ENCODE results near the gene CXXC1.
"Not testable (repeated sequence)": the region's sequence is repeated elsewhere in the genome, so short reads cannot be mapped to it uniquely, and the experiment has no call there.

Gene CXXC1

DNA sequence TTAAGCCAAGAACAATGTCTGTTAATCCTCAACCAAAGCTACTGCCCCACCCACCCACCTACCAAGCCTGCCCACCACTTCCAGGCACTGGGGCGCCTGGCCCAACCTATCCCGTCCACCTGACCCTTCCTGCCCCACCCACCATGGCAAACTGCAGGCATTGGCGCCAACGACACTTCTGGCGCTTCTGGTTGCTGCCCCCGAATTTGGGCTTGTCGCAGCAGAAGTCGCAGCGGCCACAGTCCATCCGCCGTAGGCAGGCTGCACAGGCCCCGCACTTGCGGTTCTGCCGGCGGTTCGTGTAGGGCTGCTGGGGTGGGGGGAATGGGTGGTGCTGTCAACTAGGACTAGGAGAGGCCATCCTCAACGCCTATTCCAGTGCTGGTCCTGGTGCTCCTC, 13.4 kb downstream of the CXXC1 start:
- DNase-seq = no peak

GRCh38 chr18:50273203-50274043, 14.1 kb downstream of the CXXC1 start:
- no peak for DNase-seq

DNA sequence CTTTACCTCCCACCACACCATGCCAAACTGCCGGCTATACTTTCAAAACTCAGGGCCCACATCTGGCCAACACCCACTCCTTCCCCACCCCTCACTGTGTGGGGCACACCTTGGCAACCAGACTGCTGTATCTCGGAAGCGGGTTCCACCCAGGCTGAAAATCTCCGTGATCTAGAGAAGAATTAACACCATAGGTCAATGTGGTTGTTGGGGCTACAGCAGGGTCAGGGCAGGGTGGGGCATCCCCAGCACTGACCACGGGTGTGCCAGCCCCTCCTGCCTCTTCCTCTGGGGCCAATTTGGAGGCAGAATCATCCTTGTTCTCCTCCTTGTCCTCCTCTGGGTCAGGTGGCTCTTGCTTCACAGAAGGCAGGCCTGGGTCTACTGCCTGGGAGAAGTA, 14.9 kb downstream of the CXXC1 start:
- DNase-seq = no peak

DNA sequence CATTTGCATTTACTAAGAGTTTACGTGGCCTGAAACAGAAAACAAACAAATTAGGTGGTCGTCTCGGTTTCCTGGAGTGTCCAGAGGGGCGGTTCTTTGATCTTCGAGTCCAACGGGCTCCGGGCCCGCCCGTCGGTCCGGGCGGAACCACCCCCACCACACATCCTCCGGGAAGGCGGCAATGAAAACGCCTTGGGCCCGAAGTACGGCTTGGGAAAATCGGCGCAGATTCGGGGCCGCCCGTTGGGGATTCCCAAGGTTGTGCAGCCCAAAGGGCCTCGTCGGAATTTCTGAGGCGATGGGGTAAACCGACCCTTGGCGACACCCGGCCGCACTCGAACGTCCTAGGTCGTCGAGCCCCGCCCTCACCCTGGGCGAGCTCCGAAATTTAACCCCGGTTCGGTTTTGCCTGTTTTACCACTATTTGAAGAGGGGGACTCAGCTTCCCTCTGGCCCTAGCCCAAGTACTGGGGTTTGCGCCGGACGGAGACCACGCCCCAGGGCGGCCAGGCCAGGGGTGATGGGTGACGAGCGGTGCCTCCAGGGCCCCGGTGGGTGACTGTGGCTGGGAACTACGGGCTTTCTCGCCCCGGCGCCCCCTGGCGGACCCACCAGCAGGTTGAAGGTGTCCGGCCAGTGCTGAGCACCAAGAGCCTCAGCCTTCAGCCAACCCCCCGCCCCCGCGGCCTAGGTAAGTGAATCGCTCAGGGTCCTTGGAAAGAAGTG, 19.3 kb downstream of the CXXC1 start:
- DNase-seq = peak; percentile 82

DNA sequence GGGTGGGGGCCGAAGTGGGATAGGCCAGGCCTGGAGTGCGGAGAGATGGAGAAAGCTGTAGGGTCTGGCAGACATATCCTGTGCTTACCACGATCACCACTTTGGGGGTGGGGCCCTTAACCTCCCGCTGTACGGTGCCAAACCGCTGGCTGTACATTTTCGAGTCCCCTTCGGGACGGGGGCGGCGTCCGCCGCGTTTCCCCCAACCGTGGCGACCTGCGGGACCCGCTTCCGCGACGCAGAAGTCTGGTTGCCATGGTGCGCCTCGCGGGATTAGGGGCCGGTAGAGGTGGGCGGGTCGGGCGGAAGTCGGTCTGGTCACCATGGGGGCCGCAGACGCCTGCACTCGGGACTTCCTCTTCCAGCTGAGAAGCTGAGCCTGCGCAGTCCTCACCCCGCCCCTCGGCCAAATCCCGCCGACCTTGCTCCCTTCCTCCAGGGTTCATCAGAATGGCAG, 21.2 kb downstream of the CXXC1 start, which contains the start of gene CFAP53:
Gene CFAP53 (minus strand): TSS at position 248 of the 457 bp plus-strand sequence. CDS start 91 bp downstream, at position 157.
- DNase-seq = peak; percentile 84

DNA sequence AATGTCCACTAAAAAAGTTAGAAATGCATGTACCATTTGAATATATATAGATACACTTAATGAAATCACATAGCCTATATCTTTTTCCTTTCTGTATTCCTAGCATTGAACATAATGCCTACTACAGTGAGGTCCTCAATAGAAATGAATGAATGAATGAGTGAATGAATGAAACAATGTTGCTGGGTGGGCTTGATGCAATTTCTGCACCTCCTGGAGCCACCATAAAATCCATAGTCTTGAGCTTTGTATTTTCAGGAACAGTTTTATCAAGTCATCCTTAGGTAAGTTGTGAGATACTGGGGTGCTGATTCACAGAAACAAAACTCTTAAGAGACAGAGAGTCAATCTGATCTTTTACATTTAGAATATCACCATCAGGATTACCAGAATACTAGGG, 24.5 kb downstream of the CXXC1 start:
- DNase-seq = no peak

DNA sequence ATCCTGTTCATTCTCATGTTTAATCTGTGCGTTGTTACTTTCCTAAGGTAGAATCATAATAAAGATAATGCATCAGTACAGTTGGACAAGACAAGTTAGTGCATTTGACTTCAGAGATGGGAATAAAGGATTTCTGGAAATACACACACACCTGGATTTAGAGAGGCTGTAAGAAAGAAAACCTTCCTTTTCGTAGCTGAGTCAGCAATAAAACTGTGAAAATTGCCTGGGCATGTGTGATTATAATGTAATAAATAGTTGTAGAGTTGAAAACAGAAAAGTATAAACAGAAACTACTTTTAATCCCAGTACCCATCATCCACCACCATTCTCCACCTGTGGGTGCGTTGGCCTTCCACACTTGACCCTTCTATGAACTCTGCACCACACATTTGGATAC, 36.6 kb downstream of the CXXC1 start:
- DNase-seq = no peak

DNA sequence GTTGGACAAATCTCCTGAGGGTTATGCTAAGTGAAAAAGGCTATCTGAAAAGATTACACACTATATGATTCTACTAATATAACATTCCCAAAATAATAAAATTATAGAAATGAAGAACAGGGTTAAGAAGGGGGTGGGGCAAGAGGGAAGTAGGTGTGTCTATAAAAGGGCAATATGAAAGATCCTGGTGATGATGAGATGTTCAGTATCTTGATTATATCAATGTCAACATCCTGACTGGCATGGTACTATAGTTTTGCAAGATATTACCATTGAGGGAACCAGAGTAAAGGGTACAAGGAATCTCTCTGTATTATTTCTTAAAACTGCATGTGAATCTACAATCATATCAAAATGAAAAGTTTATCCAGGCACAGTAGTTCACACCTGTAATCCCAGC, 37.9 kb downstream of the CXXC1 start:
- no peak for DNase-seq

DNA sequence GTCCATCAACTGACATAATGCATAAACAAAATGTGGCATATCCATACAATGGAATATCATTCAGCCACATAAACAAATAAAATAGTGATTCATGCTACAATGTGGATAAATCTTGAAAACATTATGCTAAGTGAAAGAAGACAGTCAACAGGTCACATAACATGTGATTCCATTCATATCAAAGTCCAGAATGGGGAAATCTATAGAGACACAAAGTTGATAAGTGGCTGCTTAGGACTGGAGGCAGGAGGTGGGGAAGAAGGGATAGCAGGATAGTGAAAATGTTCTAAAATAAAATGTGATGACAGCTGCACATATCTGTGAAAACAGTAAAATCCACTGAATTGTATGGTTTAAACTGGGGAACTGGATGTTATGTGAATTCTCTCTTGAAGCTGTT, 39.9 kb downstream of the CXXC1 start:
- DNase-seq = no peak

DNA sequence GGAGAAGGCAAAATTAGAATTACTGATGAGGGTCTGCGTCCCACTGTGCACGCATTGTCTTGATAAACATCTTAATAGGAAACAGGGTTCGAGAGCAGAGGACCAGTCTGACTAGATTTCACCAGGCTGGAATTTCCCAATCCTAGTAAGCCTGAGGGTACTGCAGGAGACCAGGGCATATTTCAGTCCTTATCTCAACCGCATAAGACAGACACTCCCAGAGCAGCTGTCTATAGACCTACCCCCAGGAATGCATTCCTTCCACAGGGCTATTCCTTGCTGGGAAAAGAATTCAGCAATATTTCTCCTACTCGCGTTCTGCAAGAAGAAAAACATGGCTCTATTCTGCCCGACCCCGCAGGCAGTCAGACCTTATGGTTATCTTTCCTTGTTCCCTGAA, 45.7 kb downstream of the CXXC1 start:
- DNase-seq = not testable (repeated sequence)

DNA sequence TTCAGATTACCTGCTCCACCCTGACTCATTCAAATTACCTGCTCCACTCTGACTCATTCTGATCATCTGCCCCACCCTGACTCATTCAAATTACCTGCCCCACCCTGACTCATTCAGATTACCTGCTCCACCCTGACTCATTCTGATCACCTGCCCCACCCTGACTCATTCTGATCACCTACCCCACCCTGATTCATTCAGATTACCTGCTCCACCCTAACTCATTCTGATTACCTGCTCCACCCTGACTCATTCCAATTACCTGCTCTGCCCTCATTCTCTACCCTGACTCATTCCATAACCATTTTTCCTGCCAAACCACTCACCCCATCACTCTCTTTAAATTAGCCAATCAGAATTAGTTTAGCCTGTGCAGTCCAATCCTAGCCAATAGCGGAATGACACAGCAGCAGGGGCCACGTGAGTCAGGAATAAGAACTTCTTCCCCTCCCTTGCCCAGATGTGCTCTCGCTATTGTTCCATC, 47.4 kb downstream of the CXXC1 start:
- peak; percentile 46 for DNase-seq

GRCh38 chr18:50232419-50232818, 55.1 kb downstream of the CXXC1 start:
- no peak for DNase-seq

Data from DMS53 (cell line).